ENCODE results near the gene TMEM234.

The TMEM234 gene

GRCh38 chr1:32170991-32171390, 51.2 kb downstream of the TMEM234 start:
- no peak for DNase-seq
